Anterior cingulate cortex (tissue), 58 donors: ENCODE results near the gene NKAIN4.
A peak's percentile ranks its signal among the peaks of the same experiment; 100 is the strongest.
"Not testable (repeated sequence)": the region's sequence is repeated elsewhere in the genome, so short reads cannot be mapped to it uniquely, and the experiment has no call there.

Experiments
- DNase-seq, 58 donors: peaks; one replicate each; lab custom pipeline; 2025; lab: John Stamatoyannopoulos, UW

NKAIN4 gene

DNA sequence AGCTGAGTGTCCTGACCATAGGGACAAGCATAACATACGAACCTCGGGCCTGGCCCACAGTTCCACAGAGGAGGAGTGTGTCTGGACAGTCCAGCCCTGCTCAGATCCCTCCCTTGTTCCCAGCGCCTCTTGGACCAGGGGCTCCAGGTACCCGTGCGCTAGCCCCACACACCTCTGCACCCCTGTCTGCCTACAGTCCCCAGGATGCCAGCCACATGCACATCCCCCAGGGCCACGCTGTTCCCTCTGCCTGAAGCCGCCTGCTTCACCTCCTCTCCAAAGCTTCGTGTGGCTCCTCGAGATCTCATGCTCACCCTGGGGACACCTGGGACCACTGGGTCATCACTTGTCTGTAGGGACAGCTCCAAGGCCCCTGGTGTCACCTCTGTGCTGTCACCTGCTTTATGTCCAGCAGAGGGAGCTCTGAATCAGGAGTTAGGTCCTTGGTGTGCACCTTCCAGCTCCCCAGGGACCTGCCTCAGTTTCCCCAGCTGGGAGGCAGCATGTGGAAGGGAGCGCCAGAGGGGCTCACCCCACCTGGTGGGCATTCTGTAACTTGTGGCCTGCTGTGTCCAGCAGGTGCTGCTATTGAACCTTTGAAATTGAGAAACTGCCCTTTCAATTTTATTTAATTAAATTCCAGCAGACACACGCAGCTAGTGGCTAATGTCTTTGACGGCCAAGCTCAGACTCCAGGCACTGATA, 31.0 kb downstream of the NKAIN4 start:
- peak in 20 of 58 donors; percentile 4 to 47 (median 17) for DNase-seq

DNA sequence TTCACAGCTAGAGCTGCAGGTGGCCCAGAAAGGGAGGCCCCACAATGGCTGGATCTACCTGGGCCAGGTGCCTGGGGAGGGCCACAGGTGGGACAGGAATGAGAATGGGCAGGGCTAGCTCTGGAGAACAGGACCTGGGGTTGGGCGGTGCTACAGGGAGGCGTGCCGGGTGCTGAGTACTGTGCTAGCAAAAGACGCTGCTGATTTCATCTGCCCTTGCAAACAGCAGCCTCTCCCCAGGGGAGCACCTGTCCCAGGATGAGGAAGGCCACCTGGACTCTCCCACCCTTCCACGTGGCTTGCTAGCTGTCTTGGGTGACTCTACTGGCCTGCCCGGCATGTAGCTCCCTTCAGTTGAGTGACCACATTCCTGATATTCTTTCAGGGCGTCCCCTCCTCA, 31.7 kb downstream of the NKAIN4 start:
- no peak for DNase-seq

GRCh38 chr20:63221400-63222053, 32.7 kb downstream of the NKAIN4 start:
- DNase-seq = not testable (repeated sequence)

GRCh38 chr20:63220696-63221399, 33.4 kb downstream of the NKAIN4 start:
- DNase-seq = no peak

DNA sequence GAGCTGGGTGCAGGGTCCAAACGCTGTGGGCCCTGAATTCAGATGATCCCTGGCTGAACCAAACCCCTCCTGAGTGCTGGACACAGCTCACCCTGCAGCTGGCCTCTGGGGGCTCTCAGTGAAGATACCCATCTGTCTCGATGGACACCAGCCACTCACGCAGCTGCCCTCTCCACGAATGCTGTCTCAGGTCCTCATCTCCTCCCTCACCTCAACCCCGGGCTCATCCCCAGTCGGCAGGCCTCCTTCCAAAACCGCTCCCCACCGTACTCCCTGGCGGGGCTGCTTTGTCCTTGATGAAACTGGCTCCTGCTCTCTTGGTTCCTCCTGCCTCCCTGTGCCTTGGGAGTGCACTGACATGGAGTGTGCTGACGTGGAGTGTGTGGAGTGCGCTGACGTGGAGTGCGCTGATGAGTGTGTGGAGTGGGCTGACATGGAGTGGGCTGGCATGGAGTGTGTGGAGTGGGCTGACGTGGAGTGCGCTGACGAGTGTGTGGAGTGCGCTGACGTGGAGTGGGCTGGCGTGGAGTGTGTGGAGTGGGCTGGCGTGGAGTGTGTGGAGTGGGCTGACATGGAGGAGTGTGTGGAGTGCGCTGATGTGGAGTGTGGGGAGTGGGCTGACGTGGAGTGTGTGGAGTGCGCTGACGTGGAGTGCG, 34.3 kb downstream of the NKAIN4 start:
- peak in 2 of 58 donors; percentile 49 to 64 for DNase-seq

DNA sequence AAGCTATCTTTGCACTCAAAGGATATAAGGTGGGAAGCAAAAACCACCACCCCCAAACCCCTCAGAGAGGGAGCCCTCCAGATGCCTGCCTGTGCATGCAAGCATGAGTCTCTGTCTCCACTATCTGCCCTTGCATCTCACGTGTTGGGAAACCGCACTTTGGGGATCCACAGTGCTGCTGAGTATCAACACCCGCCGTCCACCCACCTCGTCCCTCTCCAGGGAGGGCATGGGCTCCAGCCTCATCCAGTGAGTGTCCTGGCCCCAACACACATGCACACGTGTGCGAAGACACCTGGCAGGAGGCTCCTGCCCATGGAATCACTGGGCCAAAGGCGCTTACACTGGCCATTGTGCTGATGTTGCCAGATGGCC, 34.8 kb downstream of the NKAIN4 start:
- no peak for DNase-seq

DNA sequence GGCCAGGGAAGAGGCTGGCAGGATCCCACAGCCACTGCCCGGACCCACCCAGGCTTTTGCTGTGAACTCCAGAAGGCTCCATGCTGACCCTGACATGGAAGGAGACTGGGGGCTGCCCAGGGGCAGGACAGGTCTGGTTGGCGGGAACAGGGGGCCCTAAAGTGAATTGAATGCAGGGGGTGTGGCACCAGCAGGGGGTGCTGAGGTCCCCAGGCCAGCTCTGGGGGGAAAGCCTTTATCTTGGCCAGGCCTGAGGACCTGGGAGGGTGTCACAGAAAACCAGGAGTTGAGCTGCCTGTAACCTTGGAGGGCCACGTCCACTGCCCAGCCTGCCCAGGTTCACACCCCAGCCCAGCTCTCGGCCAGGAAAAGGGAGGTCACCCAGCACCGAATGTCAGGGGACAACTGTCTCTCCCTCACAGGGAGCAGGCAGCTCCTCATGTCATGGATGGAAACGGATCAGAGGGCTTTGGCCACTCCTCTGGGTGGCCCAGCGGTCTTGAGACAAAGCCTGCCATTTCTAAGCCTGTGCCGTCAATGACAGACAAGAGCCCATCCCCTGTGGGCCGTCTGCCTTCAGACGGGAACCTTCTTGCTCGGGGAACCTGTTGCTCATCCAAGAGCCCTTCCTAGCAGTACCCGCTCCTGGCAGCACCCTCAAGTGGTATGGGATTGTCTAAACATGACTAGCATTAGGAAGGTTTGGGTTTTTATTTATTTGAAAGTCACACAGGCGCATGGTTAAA, 35.4 kb downstream of the NKAIN4 start:
- no peak for DNase-seq

GRCh38 chr20:63217706-63218105, 36.6 kb downstream of the NKAIN4 start:
- DNase-seq = no peak

- DNase-seq = no peak
Observed at GRCh38 chr20:63216849-63217471, 37.3 kb downstream of the NKAIN4 start.

DNA sequence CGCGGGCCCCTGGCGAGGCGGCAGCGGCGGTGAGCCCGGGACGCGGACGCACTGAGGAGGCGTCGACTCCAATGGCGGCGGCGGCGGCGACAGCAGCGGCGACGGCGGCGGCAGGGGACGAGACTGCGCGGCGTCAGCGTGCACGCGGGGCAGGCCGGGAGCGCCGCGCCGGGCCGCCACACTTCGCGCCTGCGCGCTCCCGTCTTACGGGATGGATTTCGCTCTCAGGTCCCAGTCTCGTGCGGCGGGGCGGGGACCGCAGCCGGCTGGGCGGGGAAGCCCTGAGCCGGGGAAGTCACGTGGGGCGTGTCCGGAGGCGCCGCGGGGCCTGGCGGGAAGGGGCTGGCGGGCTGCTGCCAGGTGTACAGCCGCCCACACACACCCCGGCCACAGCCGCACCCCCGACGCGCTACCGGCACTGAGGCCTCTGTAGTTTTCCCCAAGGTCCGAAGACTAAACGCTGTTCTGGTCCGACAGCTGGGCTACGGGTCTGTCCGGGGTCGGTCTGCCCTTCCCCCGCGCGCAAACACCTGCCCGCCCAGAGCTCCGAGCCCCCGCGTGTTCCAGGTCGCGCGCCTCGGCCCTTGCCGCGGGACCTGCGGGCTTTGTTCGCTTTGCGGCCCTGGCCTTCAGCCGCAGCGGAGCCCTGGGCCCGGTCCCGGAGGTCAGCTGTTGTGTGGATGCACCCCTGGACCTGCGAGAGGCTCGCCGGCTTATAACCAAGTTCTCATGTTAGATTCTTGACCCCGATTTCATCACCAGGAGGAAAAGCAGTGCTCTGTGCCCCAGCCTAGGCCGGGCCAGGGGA, 38.0 kb downstream of the NKAIN4 start, which contains the start of gene YTHDF1:
Gene YTHDF1, minus strand, starts transcription at position 91 of the 808 bp plus-strand sequence. CDS start 239 bp downstream, outside the sequence.
- DNase-seq = peak; percentile 52 to 97 (median 92)

- DNase-seq = peak in 2 of 58 donors; percentile 53 to 57
Observed at GRCh38 chr20:63215101-63216040, 38.9 kb downstream of the NKAIN4 start.

- no peak for DNase-seq
Observed at GRCh38 chr20:63214514-63214913, 39.7 kb downstream of the NKAIN4 start.

DNA sequence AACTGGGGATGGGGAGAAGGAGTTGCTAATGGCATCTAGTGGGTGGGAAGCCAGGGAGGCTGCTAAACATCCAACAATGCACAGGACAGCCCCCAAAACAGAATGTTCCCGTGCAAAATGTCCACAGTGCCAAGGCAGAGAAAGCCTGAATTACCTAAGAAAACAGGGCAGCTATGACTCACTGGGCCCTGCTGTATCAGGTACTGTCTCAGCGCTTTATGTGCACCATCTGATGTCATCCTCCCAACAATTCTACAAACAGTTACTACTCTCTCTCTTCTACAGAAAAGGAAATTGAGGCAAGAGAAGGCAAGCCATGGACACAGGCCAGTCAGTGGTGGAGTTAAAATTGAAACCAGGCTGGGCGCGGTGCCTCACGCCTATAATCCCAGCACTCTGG, 41.5 kb downstream of the NKAIN4 start:
- no peak for DNase-seq

- DNase-seq = no peak
Observed at GRCh38 chr20:63212393-63212730, 41.9 kb downstream of the NKAIN4 start.

DNA sequence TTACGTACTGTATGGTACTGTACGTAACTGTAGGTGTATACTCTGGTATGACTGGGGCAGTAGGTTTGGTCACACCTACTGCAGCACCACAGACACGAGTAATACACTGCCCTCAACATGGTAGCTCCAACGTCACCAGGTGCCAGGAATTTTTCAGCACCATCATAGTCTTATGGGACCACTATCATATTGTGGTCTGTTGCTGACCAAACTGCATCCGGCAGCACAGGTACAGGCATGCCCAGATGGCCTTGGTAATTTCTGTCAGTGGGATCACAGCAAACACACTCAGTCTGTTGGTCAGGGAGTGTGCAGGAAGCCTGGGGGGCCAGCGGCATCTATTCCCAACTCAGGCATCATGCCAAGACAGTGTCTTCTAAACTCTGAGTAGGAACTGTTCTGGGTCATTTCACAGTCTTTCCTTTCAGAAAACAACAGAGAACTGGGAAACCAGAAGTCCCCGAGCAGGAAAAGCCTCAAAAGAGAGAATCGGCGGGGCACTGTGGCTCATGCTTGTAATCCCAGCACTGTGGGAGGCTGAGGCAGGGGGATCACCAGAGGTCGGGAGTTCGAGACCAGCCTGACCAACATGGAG, 44.2 kb downstream of the NKAIN4 start:
- DNase-seq = peak in 1 of 58 donors; percentile 42

DNA sequence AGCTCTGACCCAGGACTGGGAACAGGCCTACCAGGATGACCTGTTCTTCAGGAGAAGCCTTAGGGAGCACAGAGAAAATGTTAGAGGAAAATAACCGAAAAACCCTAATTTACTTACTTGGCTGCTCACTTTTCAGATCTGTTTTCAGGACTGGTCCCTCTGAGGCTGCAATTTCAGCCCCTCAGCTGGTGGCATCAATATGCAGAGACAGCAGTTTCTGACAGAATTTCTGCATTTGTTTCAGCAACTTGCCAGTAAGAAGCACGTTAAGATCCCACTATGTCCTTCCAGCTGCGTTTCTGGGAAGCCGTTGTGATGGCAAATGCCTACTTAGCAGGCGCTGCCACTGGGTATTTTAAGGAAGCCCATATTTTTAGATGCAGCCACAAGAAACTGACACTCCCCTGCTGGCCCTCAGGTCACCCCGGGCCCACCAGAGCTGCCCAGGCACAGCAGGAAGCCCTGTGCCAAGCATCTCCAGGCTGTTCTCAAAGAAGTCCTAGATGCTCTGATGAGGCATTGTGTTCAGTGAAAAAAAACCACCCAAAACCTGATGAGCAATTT, 45.8 kb downstream of the NKAIN4 start:
- peak in 6 of 58 donors; percentile 17 to 75 (median 31) for DNase-seq

GRCh38 chr20:63206878-63207277, 47.4 kb downstream of the NKAIN4 start:
- DNase-seq = peak in 25 of 58 donors; percentile 11 to 82 (median 36)
